NCI-H446 treated with DMSO at 0.1 percent for 48 hours (cell line): Measurements from ENCODE around the gene CDC26.
"Not testable (repeated sequence)": the region's sequence is repeated elsewhere in the genome, so short reads cannot be mapped to it uniquely, and the experiment has no call there.

Source experiments
- DNase-seq: peaks from one replicate; lab custom pipeline; 2025; lab: John Stamatoyannopoulos, UW

CDC26 gene

GRCh38 chr9:113275157-113276131 is at the start of gene CDC26, which contains the start of gene PRPF4:
TSS of gene CDC26 (minus strand) at chr9:113275572. CDS start at chr9:113272507, 3,065 bp downstream.
TSS of gene PRPF4 (plus strand) at chr9:113275658. CDS start at chr9:113275744, 86 bp downstream.
- peak; percentile 91 for DNase-seq

- DNase-seq, result no peak
Observed at GRCh38 chr9:113322671-113323070, 47.3 kb upstream of the CDC26 start.

GRCh38 chr9:113320051-113320450 is 44.7 kb upstream of the CDC26 start:
- no peak for DNase-seq

- no peak for DNase-seq
Observed at GRCh38 chr9:113319054-113319453, 43.7 kb upstream of the CDC26 start.

GRCh38 chr9:113317777-113318176 is 42.4 kb upstream of the CDC26 start:
- DNase-seq, result no peak

- no peak for DNase-seq
Observed at GRCh38 chr9:113316030-113316429, 40.7 kb upstream of the CDC26 start.

GRCh38 chr9:113315231-113315630 is 39.9 kb upstream of the CDC26 start:
- DNase-seq, result no peak

GRCh38 chr9:113313261-113313660 is 37.9 kb upstream of the CDC26 start:
- DNase-seq, result no peak

- no peak for DNase-seq
Observed at GRCh38 chr9:113311961-113312360, 36.6 kb upstream of the CDC26 start.

GRCh38 chr9:113310538-113310937 is 35.2 kb upstream of the CDC26 start:
- no peak for DNase-seq

- DNase-seq, result no peak
Observed at GRCh38 chr9:113309204-113309813, 33.9 kb upstream of the CDC26 start.

GRCh38 chr9:113307396-113307975 is 32.1 kb upstream of the CDC26 start:
- DNase-seq, result no peak

GRCh38 chr9:113306566-113306965 is 31.2 kb upstream of the CDC26 start:
- DNase-seq, result no peak

GRCh38 chr9:113302792-113303418 is 27.5 kb upstream of the CDC26 start, which contains the start of gene RNF183:
TSS of gene RNF183 (minus strand) at chr9:113303376. CDS start at chr9:113298184, 5,192 bp downstream.
- no peak for DNase-seq

GRCh38 chr9:113301548-113301947 is 26.2 kb upstream of the CDC26 start:
- no peak for DNase-seq

GRCh38 chr9:113299800-113300292 is 24.5 kb upstream of the CDC26 start:
- no peak for DNase-seq

GRCh38 chr9:113298924-113299770 is 23.8 kb upstream of the CDC26 start:
- no peak for DNase-seq

GRCh38 chr9:113298311-113298710 is 22.9 kb upstream of the CDC26 start:
- DNase-seq, result no peak

GRCh38 chr9:113296796-113297558 is 21.6 kb upstream of the CDC26 start:
- no peak for DNase-seq

GRCh38 chr9:113296247-113296646 is 20.9 kb upstream of the CDC26 start:
- DNase-seq, result not testable (repeated sequence)
